Neural cell (in vitro differentiated cells): ENCODE data around the gene CBX2.

Experiments used
- EP300 ChIP-seq: fragments of 450-650 bp; conservative IDR thresholded peaks from 2 replicates; pipeline ENCODE4 v1.6.1; 2014; ENCODE audit warnings: antibody characterized with exemption, mild to moderate bottlenecking, moderate library complexity; ENCODE audit not compliant: poor library complexity, severe bottlenecking
- EZH2 ChIP-seq: fragments of 200-600, 300-800 bp; shearing (Covaris generic), sonication (generic); IDR thresholded peaks from 2 replicates; pipeline ENCODE4 v1.6.1; 2014; ENCODE audit warnings: antibody characterized with exemption, low read length, borderline replicate concordance, mild to moderate bottlenecking; ENCODE audit not compliant: insufficient read depth, poor library complexity, severe bottlenecking
- MXI1 ChIP-seq: fragments of 450-650 bp; conservative IDR thresholded peaks from 2 replicates; pipeline ENCODE4 v1.6.1; 2014; ENCODE audit warnings: antibody characterized with exemption, mild to moderate bottlenecking; ENCODE audit not compliant: poor library complexity, severe bottlenecking
- POLR2AphosphoS5 ChIP-seq: IDR thresholded peaks from 2 replicates; pipeline ENCODE4 v1.6.1; 2012
- RAD21 ChIP-seq: fragments of 450-650 bp; conservative IDR thresholded peaks from 2 replicates; pipeline ENCODE4 v1.6.1; 2014; ENCODE audit warnings: antibody characterized with exemption, mild to moderate bottlenecking, moderate library complexity
- TF ChIP-seq, protein P1 (sequence below): IDR thresholded peaks from 2 replicates; pipeline ENCODE4 v1.6.1; 2012; ENCODE audit warnings: borderline replicate concordance
- TF ChIP-seq, protein P2 (sequence below): fragments of 450-650 bp; IDR thresholded peaks from 2 replicates; pipeline ENCODE4 v1.5.1; 2014; ENCODE audit warnings: antibody characterized with exemption, mild to moderate bottlenecking, moderate library complexity; ENCODE audit not compliant: poor library complexity, severe bottlenecking

DNA sequence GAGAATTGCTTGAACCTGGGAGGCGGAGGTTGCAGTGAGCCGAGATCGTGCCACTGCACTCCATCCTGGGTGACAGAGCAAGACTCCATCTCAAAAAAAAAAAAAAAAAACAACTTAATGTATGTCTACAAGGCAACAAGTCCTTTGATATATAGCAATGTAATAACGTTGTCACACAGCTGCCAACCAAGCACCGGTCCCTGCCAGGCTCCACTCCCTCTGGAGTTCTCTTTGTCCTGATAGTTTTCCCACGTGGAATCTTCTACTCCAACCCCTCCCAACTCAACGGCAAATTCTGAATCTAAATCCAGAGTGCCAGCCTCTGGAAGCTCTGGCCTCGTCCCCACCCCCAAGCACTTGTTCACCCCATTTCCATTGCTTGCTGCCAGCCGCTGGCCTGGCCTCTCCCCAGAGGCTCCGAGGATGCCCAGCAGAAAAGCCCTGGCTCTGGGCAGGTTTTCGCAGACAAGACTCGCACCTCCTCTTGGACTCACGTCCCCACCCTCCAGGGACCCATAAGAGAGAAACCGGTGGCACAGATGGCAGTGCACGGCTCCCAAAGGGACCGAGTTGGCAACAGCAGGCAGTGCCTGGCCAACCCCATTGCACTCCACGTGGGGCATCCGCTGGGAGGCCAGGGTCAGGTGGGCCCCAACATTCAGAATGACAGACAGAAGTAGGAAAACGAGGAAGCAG lies 15.9 kb upstream of the CBX2 start:
- no peak for TF ChIP-seq POLR2AphosphoS5
- TF ChIP-seq, protein P1, sequence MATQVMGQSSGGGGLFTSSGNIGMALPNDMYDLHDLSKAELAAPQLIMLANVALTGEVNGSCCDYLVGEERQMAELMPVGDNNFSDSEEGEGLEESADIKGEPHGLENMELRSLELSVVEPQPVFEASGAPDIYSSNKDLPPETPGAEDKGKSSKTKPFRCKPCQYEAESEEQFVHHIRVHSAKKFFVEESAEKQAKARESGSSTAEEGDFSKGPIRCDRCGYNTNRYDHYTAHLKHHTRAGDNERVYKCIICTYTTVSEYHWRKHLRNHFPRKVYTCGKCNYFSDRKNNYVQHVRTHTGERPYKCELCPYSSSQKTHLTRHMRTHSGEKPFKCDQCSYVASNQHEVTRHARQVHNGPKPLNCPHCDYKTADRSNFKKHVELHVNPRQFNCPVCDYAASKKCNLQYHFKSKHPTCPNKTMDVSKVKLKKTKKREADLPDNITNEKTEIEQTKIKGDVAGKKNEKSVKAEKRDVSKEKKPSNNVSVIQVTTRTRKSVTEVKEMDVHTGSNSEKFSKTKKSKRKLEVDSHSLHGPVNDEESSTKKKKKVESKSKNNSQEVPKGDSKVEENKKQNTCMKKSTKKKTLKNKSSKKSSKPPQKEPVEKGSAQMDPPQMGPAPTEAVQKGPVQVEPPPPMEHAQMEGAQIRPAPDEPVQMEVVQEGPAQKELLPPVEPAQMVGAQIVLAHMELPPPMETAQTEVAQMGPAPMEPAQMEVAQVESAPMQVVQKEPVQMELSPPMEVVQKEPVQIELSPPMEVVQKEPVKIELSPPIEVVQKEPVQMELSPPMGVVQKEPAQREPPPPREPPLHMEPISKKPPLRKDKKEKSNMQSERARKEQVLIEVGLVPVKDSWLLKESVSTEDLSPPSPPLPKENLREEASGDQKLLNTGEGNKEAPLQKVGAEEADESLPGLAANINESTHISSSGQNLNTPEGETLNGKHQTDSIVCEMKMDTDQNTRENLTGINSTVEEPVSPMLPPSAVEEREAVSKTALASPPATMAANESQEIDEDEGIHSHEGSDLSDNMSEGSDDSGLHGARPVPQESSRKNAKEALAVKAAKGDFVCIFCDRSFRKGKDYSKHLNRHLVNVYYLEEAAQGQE: no peak
- TF ChIP-seq EZH2: no peak
- TF ChIP-seq, protein P2, sequence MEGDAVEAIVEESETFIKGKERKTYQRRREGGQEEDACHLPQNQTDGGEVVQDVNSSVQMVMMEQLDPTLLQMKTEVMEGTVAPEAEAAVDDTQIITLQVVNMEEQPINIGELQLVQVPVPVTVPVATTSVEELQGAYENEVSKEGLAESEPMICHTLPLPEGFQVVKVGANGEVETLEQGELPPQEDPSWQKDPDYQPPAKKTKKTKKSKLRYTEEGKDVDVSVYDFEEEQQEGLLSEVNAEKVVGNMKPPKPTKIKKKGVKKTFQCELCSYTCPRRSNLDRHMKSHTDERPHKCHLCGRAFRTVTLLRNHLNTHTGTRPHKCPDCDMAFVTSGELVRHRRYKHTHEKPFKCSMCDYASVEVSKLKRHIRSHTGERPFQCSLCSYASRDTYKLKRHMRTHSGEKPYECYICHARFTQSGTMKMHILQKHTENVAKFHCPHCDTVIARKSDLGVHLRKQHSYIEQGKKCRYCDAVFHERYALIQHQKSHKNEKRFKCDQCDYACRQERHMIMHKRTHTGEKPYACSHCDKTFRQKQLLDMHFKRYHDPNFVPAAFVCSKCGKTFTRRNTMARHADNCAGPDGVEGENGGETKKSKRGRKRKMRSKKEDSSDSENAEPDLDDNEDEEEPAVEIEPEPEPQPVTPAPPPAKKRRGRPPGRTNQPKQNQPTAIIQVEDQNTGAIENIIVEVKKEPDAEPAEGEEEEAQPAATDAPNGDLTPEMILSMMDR: no peak
- no peak for TF ChIP-seq RAD21
- no peak for TF ChIP-seq EP300
- TF ChIP-seq MXI1: no peak
